Globus pallidus (tissue), 1 donor: Measurements from ENCODE around the gene SUPT6H.
"Not testable (repeated sequence)": the region's sequence is repeated elsewhere in the genome, so short reads cannot be mapped to it uniquely, and the experiment has no call there.

Experiments used
- DNase-seq: peaks from one replicate; pipeline ENCODE4 v3.0.0-alpha.2; 2015; ENCODE audit warnings: low spot score

SUPT6H gene

DNA sequence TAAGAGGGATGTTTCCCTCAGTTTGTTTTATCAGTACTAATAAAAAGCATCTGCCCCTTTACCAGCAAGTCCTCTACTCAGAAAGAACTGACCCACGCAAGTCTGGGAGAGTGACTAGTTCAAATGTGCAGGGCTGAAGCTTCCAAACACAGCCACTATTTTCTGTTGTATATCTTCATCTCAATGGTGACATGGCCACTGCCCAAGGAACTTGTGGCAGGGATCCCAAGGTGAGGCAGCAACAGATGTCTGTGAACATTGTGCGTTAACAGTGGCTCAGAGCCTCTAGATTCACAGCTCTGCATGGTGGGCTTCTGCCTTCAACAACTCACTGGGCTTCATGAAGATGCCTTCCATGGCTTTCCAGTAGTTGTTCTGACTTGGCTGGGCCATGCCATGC, 13.3 kb upstream of the SUPT6H start:
- DNase-seq: no peak

DNA sequence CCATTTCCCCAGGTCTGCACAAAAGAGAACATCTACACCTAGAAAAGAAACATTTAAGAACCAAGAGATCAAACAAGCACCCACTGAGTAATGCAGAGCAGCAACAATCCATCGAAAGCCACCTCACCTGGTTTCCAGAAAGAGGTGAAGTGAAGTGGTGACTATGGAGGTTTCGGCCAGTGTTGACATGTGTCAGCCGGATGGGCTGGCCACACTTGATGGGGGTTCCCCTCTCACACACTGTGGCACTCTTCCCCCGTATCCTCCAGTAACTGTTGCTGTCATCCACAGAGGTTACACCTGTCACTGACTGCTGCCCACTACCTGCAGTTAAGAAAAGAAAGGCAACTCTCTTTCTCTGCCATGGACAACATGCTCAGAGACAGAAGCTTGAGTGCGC, 6.8 kb upstream of the SUPT6H start:
- DNase-seq: no peak

DNA sequence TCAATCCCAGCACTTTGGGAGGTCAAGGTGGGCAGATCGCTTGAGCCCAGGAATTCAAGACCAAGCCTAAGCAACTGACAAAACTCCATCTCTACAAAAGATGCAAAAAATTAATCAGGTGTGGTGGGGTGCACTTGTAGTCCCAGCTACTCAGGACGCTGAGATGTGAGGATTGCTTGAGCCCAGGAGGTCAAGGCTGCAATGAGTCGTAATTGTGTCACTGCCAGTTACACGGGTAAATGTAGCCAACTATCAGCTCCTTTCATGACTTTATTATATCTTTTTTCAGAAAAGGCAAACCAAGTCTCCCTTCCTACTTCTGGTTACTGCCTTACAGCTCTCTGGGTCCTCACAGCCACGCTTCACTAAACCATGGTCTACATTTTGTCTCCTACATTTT, 4.2 kb upstream of the SUPT6H start:
- no peak for DNase-seq

DNA sequence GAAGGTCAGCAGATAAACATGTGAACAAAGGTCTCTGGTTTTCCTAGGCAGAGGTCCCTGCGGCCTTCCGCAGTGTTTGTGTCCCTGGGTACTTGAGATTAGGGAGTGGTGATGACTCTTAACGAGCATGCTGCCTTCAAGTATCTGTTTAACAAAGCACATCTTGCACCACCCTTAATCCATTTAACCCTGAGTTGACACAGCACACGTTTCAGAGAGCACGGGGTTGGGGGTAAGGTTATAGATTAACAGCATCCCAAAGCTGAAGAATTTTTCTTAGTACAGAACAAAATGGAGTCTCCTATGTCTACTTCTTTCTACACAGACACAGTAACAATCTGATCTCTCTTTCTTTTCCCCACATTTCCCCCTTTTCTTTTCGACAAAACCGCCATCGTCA, 3.7 kb upstream of the SUPT6H start:
- not testable (repeated sequence) for DNase-seq

DNA sequence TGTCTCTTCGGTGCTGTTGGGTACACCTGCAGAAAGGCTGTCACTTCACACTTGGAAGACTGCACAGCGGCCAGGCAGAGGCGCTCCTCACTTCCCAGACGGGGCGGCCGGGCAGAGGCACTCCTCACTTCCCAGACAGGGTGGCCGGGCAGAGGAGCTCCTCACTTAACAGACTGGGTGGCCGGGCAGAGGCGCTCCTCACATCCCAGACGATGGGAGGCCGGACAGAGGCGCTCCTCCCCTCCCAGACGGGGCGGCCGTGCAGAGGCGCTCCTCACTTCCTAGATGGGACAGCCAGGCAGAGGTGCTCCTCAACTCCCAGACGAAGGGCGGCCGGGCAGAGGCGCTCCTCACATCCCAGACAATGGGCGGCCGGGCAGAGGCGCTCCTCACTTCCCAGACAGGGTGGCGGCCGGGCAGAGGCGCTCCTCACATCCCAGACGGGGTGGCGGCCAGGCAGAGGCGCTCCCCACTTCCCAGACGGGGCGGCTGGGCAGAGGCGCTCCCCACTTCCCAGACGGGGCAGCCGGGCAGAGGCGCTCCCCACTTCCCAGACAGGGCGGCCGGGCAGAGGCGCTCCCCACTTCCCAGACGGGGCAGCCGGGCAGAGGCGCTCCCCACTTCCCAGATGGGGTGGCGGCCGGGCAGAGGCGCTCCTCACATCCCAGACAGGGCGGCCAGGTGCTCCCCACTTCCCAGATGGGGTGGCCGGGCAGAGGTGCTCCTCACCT, 3.1 kb upstream of the SUPT6H start:
- not testable (repeated sequence) for DNase-seq

DNA sequence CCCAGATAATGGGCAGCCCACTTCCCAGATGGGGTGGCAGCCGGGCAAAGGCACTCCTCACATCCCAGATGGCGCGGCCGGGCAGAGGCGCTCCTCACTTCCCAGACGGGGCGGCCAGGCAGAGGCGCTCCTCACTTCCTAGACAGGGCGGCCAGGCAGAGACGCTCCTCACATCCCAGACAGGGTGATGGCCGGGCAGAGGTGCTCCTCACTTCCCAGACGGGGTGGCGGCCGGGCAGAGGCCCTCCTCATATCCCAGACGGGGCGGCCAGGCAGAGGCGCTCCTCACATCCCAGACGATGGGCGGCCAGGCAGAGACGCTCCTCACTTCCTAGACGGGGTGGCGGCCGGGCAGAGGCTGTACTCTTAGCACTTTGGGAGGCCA, 2.5 kb upstream of the SUPT6H start:
- DNase-seq: not testable (repeated sequence)

DNA sequence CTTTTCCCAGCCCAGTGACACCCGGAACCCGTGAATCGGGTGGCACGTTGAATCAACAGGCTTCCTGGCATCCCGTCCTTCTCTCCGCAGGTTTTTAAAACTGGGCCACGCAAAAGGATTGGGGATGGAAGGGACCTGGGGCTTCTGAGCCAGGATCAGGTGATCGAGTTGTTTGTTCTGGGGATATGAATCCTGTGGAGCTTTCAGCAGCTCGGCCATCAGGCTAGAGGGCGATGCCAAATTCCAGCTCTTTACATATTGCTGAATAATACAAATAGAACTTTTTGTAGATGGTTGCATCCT, 473 bp downstream of the SUPT6H start:
- DNase-seq: no peak

DNA sequence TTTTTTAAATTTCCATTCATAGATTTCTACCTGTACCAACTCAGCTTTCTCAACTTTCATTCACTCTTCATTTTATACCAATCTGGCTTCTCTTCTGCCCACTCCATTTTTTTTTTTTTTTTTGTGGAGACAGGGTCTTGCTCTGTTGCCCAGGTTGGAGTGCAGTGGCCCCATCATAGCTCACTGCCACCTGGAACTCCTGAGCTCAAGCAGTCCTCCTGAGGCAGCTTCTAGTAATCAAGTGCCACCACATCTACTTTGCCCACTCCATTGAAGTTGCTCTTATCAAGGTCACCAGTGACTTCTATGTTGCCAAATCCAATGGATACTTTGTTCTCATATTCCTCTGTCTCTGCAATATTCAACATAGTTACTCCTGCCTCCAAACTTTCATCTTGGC, 1.7 kb downstream of the SUPT6H start:
- DNase-seq: no peak

DNA sequence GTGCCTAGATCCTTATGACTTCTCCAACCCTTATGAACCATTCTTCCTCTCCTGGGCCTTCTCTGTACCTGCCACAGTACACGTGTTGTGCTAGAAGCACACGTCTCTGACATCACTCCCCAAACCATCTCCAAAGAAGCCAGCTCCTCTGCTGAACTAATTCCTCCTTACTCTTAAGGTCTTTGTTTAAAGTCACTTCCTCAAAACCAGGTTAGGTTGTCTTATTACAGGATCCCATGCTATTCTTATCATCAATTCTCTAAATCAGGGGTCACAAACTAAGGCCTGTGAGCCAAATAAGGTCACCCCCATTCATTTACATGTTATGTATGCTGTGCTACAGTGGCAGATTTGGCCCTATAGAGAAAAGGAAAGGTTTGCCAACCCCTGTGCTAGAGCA, 4.0 kb downstream of the SUPT6H start:
- DNase-seq: no peak

DNA sequence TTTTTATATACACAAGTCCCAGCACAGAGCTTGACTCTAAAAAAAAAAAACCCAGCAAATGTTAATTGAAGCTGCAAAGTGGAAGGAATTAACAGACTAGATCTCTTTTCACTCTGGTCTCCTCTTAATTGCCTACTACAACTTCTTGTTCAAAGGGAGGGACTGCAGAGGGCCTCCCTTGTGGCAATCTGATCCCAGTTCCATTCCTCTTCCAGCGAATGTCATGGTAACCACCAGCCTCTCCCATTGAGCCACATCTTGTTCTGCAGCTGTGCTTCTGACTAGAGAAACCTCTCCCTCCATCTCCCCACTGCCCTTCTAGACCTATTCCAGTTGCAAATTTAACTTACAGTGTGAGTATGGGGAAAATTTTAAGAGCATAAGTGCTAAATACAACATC, 5.9 kb downstream of the SUPT6H start:
- no peak for DNase-seq

DNA sequence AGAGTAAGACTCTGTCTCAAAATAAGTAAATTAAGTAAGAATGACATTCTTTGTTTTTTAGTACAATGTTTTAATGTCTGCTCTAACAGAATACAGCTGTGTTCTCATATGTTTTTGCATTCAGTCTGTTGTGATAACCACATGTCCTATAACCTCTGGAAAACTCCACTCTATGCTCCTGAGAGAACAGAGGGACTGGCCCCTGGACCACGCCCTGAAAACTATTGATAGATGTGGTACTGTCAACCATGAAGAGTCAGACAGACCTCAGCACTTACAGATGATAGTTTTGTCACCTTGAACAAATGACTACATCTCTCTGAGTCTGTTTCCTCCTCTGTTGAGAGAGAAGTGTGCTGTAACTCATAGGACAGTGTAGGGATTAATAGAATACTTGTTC, 7.9 kb downstream of the SUPT6H start:
- DNase-seq: no peak

DNA sequence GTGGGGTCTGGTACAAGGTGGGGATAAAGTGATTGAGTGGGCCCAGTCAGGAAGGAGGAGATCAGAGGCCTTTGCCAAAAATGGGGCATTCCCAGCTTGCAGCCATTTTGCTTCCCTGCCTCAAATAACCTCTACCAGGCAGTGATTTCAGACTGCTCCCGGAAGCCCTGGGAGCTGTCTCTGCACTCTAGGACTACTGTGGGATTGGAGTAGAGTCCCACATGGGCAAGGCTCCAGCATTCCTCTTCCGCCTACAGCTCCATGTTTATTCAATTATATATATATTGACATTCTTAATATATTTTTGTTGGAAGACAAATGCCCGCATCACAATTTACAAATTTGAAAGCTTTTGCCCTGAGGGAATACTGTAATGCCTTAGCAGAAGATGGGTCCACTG, 13.5 kb downstream of the SUPT6H start:
- DNase-seq: no peak

DNA sequence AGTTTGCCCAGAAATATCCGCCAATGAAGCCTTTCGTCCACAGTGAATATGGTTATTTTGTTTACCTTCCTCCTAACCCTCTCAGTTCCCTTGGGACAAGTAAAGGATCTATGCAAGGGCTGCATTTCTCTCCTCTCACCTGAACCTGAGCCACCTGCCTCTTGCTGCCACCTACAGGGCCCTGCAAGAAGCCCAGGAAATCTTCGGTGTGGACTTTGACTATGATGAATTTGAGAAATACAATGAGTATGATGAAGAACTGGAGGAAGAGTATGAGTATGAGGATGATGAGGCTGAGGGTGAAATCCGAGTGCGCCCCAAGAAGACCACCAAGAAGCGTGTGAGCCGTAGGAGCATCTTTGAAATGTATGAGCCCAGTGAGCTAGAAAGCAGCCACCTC, 14.0 kb downstream of the SUPT6H start:
- DNase-seq: no peak

DNA sequence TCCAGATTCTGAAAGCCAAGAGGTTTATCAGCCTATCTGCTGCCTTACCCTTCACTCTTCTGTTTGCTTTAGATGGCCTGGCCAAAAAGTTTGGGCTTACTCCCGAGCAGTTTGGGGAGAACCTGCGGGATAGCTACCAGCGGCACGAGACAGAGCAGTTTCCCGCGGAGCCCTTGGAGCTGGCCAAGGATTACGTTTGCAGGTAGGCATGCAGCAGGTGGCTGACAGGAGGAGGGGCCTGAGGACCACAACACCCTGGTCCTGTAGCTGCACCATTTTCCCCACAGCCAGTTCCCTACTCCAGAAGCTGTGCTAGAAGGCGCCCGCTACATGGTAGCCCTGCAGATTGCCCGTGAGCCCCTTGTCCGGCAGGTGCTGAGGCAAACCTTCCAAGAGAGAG, 20.6 kb downstream of the SUPT6H start:
- no peak for DNase-seq

DNA sequence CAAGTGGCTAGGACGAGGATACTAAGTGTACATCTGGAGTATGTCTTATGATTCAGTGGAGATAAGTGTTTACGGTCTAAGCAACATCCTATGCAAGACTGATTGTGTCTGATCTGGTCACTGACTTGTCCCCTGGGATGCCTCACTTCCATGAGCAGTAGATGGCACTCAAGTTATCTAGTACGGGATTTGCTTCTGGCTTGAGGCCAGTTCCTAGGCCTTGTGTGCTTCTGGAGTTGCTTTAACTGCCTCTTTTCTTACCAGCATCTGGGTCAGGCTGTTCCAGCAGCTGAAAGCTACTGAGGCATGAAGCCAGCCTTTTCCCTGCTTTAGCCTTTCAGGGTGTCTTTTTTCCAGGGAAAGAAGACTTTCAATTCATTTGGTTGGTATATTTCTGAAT, 23.0 kb downstream of the SUPT6H start:
- DNase-seq: peak; percentile 87

DNA sequence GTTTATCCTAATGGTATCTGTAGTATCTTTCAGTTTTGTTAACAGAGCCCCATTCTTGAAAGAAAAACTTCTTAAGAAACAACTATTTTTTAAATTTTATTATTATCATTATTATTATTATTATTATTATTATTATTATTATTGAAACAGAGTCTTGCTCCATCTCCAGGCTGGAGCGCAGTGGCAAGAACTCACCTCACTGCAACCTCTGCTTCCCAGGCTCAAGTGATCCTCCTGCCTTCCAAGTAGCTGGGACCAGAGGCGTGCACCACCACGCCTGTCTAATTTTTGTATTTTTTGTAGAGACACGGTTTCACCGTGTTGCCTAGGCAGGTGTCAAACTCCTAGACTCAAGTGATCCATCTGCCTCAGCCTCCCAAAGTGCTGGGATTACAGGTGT, 23.4 kb downstream of the SUPT6H start:
- DNase-seq: no peak

DNA sequence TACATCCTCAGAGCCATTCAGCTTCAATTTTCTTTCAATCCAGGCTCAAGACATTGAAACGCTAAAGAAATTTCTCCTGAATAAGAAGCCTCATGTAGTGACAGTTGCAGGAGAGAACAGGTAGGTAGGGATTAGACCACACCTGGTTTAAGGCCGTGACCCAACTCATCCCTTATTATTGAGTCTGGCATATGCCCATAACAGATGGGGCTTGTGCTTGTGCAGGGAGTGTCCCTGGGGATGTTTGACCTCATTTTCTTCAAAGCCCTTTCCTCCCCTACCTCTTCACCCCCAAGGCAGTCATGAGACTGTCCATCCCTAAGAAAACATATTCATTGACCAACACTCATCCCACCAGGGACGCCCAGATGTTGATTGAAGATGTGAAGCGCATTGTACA, 24.3 kb downstream of the SUPT6H start:
- no peak for DNase-seq

DNA sequence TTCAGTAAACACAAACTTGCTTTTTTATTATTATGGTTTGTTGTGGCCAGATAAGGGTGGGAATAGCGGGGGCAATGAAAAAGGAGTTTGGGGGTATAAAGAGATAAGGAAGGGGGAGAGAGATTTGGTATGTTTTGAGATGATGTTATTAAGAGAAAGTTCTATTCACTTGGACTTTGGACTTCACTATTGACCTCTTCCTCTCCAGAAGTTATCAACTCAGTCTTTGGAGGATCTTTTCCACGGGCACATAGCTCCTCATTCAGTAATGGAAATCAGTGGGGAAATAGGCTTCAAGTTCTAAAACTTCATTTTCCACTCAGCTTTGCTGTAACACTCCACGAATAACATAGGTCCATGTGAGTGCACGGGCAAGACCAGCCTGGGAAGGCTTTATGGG, 26.5 kb downstream of the SUPT6H start:
- DNase-seq: no peak

DNA sequence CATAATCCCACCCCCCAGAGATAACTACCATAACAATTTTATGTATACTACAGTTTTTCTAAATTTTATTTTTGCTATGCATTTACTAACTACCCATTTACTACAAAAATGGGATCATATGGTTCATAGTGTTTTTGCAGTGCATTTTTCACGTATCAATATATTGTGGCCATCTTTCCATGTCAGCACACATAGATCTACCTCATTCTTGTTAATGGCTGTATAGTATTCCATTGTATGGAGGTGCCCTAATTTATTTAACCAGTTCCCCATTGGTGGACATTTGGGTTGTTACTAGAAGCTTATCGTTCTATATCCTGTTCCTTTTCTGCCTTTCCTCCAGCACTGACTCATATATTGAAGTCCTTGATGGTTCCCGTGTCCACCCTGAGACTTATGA, 27.0 kb downstream of the SUPT6H start:
- no peak for DNase-seq

DNA sequence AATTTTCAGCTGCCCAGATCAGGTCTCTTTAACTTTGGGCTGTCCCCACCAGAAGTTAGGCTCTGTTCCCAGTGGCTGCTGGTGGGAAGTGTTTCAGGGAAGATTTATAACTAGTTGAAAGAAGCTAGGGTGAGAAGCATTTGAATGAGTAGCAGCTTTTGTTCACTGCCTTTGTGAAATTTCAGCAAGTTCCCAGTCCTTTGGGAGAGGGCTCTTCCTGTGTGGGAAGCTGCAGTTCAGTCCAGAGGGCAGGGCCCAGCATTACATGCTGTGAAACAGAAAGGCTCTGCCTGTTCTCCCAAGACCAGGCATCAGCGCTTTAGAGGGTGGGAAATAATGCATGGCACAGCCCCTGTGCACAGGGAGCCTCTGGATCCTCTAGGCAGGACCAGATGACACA, 31.9 kb downstream of the SUPT6H start:
- DNase-seq: no peak

DNA sequence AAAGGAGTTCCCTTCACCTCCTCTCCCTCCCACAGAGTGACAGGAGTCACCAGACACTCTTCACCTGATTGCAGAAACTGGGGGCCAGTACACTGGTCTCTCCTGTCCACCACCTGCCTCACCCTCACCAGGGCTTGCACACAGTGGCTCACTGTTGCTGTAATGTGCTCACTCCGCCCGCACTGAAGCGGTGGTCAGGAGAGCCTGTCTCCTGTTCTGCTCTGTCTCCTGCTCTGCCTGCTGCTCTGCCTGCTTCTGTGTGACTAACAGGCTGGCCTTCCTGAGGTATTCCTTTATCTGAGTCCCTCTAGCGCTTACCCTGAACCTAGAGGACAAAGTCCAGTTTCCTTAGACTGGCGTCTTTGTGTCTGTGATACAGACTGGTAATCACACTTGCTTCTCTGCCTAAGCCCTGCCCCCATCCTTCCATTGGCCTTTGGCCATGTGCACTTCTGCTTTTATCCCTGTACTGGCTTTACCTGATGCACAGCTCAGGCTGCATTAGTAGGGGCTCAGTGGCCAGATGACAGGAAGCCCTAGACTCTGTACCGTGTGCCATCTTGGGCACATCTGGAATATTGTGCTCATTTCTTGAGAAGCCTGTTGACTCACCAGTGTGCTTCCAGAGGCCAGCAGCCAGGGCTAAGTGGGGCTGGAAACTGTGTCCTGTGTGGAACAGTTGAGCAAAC, 36.4 kb downstream of the SUPT6H start:
- DNase-seq: no peak

DNA sequence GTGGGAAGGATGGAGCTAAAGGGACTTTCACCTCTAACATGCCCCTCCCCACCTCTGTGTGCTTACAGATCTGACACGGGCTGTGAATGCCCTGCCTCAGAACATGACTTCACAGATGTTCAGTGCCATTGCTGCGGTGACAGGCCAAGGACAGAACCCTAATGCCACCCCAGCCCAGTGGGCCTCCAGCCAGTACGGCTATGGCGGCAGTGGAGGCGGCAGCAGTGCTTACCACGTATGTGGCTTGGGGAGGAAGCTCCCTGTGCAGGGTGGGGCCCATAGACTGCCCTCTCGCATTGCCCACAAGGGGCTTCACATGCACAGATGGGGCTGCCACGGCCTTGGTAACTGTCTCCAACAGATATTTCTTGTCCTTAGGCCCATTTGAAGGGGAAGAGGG, 38.3 kb downstream of the SUPT6H start:
- DNase-seq: no peak

DNA sequence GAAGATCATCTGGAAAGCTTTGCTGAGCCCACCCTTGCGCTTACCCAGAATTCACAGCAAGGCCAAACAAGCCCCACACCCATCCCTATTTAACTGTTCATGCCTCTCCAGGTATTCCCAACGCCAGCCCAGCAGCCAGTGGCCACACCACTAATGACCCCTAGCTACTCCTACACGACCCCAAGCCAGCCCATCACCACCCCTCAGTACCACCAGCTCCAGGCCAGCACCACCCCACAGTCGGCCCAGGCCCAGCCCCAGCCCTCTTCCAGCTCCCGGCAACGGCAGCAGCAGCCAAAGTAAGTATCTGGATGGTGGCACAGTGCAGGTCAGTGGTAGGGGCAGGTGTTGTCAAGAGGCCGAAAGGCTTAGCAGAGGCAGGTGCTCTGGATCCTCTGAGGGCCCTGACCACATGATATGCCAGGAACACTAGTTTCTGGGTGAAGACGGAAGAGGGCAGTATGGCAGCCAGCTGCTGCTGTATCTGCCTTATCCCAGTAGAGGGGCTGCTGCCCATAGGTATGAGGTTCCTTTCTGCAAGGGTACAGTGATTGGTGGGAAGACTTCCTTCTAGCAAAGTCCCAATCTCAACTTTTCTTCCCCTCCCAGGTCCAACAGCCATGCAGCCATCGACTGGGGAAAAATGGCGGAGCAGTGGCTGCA, 39.0 kb downstream of the SUPT6H start:
- DNase-seq: no peak
